ENCODE measurements around the gene AXL. TPM values are rescaled to one million over a fixed set of nuclear protein-coding genes. Genes with fewer than 3 reads are reported as not detected.

The AXL gene
- total and polyA plus RNA-seq, 2 of the 8 experiments (the other 6 are each of a cell fraction or from before 2014, with no cell fraction given) = 35.3 to 51.0 TPM

DNA sequence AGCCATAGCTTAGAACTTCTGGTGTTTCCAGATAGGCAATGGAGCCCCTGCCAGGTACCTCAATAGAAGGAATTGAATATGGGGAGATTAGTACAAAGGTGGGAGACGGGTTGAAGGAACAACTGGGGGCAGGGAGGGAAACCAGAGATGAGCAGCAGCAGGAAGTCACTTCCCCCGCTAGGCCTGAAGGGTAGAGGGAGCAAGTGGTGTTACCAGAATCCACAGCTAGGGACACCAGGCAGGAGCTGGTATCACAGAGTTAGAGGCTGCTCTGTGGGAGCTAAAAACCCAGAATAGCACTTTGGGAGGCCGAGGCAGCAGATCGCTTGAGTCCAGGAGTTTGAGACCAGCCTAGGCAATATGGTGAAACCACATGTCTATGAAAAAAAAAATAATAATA, 29.9 kb downstream of the AXL start:
- H4K5ac ChIP-seq (ENCODE audit: insufficient read length, low read depth, low read length) = no peak overlapping the region
- ChIA-PET POLR2A (ENCODE audit: partially characterized antibody) (interaction anchor here (0.9 to 5.1 kb wide), 10 partner anchors 10 to 41 kb away, joined by 4 to 28 read pairs (median 6); partner anchors contain the start of gene AXL), CTCF (ENCODE audit: partially characterized antibody) (interaction anchor here (0.6 to 4.4 kb wide), 13 partner anchors 10 to 495 kb away, joined by 3 to 21 read pairs (median 4); partner anchors contain the start of gene CYP2S1)
- H2AK5ac ChIP-seq (ENCODE audit: low read depth, low read length) = no peak overlapping the region
- H3K23me2 ChIP-seq (ENCODE audit: low read depth, low read length) = no peaks in the 10 kb centered on the region
- no peak overlapping the region for H3K4me3 ChIP-seq (ENCODE audit: extremely low read depth in 1 of 4, insufficient read depth in 2 of 4, low read depth in 3 of 4, low read length in 4 of 4)
- H3K23ac ChIP-seq (ENCODE audit: insufficient read length) = no peak overlapping the region
- DNase-seq (ENCODE audit: low read depth in 1 of 2, low spot score in 2 of 2) (no peak), FAIRE-seq (no peak)
- TF ChIP-seq TAF1 (IDR thresholded peaks at IDR 0.05; ENCODE audit: low read depth, low read length) (no peak), POLR2AphosphoS5 (IDR thresholded peaks at IDR 0.05; ENCODE audit: low read depth, low read length) (no peak)
- TF ChIP-seq, protein P1, sequence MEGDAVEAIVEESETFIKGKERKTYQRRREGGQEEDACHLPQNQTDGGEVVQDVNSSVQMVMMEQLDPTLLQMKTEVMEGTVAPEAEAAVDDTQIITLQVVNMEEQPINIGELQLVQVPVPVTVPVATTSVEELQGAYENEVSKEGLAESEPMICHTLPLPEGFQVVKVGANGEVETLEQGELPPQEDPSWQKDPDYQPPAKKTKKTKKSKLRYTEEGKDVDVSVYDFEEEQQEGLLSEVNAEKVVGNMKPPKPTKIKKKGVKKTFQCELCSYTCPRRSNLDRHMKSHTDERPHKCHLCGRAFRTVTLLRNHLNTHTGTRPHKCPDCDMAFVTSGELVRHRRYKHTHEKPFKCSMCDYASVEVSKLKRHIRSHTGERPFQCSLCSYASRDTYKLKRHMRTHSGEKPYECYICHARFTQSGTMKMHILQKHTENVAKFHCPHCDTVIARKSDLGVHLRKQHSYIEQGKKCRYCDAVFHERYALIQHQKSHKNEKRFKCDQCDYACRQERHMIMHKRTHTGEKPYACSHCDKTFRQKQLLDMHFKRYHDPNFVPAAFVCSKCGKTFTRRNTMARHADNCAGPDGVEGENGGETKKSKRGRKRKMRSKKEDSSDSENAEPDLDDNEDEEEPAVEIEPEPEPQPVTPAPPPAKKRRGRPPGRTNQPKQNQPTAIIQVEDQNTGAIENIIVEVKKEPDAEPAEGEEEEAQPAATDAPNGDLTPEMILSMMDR (IDR thresholded peaks at IDR 0.05; ENCODE audit: control extremely low read depth in 1 of 3, insufficient read depth in 1 of 3, low read depth in 1 of 3, low read length in 3 of 3) = peak; percentile 10 to 26 (median 24); a peak in 3 of 4 replicates
- H3K4me1 ChIP-seq (replicated peaks in 1 of 4; ENCODE audit: control insufficient read depth in 3 of 4, insufficient read depth in 4 of 4, low read length in 3 of 4) = no peaks in the 10 kb centered on the region
- H3K18ac ChIP-seq (ENCODE audit: extremely low read depth, low read length) = no peak overlapping the region
- no peak overlapping the region for H3K4ac ChIP-seq (replicated peaks; ENCODE audit: insufficient read length, low read depth, low read length)
- no peak overlapping the region for H2BK20ac ChIP-seq (ENCODE audit: low read length)
- no peak overlapping the region for H2BK12ac ChIP-seq (ENCODE audit: low read depth, low read length)
- H3K4me2 ChIP-seq (ENCODE audit: insufficient read depth in 1 of 2, low read depth in 2 of 2, low read length in 2 of 2) = no peak overlapping the region
- no peaks in the 10 kb centered on the region for H4K20me1 ChIP-seq (replicated peaks in 1 of 2; ENCODE audit: control insufficient read depth in 1 of 2, insufficient read depth in 2 of 2, low read length in 2 of 2)
- no peak overlapping the region for H2BK120ac ChIP-seq (replicated peaks; ENCODE audit: low read depth, low read length)
- H3K27me3 ChIP-seq (replicated peaks in 1 of 4; ENCODE audit: control insufficient read depth in 3 of 4, extremely low read depth in 1 of 4, insufficient read depth in 3 of 4, low read length in 3 of 4) = no peaks in the 10 kb centered on the region
- no peak overlapping the region for H4K8ac ChIP-seq (ENCODE audit: extremely low read depth, insufficient read depth, low read length)
- no peak overlapping the region for H4K91ac ChIP-seq (replicated peaks; ENCODE audit: insufficient read length, low read length)
- H3K9ac ChIP-seq (replicated peaks in 1 of 4; ENCODE audit: extremely low read depth in 1 of 4, low read depth in 3 of 4, low read length in 3 of 4) = no peak overlapping the region
- no peak overlapping the region for H2AFZ ChIP-seq (ENCODE audit: low read length)
- H3K79me1 ChIP-seq (ENCODE audit: low read depth, low read length) = no peaks in the 10 kb centered on the region
- H3K27ac ChIP-seq (ENCODE audit: low read depth, low read length) = no peak overlapping the region
- no peak overlapping the region for H3K14ac ChIP-seq (ENCODE audit: insufficient read length)
- H3K9me3 ChIP-seq (ENCODE audit: insufficient read depth in 2 of 2, low read depth in 1 of 2, low read length in 1 of 2) = no peaks in the 10 kb centered on the region
- H2BK15ac ChIP-seq (ENCODE audit: low read length) = no peak overlapping the region
- H3K56ac ChIP-seq (replicated peaks; ENCODE audit: insufficient read length, low read depth, low read length) = no peak overlapping the region
- H2BK5ac ChIP-seq (ENCODE audit: low read depth, low read length) = no peak overlapping the region
- 90% methylated on average over 4 of the region's 4 CpGs; no CpG with 5 or more reads in 1 of the 2 experiments for WGBS, 2 experiments (ENCODE audit: extremely low coverage in 1 of 2, insufficient coverage in 1 of 2, insufficient read length in 1 of 2, insufficient replicate concordance in 2 of 2, low coverage in 1 of 2, low lambda C conversion rate in 2 of 2, missing lambda C conversion rate in 1 of 2)
- peaks cover 10 to 57% (median 36%) of the 10 kb centered on the region in 4 experiments; a peak in 7 of 8 replicates for H3K36me3 ChIP-seq (ENCODE audit: control insufficient read depth in 2 of 4, insufficient read depth in 4 of 4, low read length in 3 of 4)
- H3K79me2 ChIP-seq (ENCODE audit: control insufficient read depth in 1 of 2, insufficient read depth in 2 of 2, low read length in 2 of 2) = no peaks in the 10 kb centered on the region

Measured in H1 (cell line).